ENCODE results near the gene GALK1.

DNA sequence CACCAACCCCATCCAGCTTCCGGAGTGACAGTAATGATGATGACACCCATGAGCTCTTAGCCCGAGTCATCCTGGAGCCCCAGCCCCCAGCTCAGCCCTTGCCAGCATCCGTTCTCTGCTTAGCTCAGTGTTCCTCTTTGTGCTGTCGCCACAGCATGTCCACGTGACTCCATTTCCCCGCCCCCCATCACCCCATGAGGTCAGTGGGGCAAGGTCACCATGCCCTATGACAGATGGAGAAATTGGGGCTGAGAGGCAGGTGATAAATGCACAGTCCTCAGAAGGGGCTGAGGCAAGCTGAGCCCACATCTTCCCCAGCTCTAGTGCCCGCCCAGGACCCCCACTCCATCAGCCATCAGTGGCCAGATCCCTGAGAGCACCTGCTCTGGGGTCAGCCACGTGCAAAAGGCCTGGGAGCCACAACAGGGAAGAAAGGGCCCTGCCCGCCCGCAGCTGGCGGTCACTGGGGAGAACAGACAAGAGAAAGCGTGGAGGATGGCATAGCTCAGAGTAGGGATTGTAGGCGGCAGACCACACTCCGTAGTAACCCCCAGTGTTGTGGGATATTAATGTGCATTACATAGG is 26.7 kb downstream of the GALK1 start:
- TF ChIP-seq, protein P1, sequence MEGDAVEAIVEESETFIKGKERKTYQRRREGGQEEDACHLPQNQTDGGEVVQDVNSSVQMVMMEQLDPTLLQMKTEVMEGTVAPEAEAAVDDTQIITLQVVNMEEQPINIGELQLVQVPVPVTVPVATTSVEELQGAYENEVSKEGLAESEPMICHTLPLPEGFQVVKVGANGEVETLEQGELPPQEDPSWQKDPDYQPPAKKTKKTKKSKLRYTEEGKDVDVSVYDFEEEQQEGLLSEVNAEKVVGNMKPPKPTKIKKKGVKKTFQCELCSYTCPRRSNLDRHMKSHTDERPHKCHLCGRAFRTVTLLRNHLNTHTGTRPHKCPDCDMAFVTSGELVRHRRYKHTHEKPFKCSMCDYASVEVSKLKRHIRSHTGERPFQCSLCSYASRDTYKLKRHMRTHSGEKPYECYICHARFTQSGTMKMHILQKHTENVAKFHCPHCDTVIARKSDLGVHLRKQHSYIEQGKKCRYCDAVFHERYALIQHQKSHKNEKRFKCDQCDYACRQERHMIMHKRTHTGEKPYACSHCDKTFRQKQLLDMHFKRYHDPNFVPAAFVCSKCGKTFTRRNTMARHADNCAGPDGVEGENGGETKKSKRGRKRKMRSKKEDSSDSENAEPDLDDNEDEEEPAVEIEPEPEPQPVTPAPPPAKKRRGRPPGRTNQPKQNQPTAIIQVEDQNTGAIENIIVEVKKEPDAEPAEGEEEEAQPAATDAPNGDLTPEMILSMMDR (IDR thresholded peaks at IDR 0.05): no peak
- TF ChIP-seq POLR2A (IDR thresholded peaks at IDR 0.05): no peak

All from Peyer's patch (tissue), 4 donors.